Prostate gland (tissue), 2 donors: Measurements from ENCODE around the gene KBTBD12.

Experiments
- POLR2A ChIP-seq: fragments of 450-650 bp; IDR thresholded peaks from one replicate; pipeline ENCODE4 v1.6.1; 2016; ENCODE audit warnings: antibody characterized with exemption, mild to moderate bottlenecking
- TF ChIP-seq, protein P1 (sequence below), 4 experiments: fragments of 200-600 bp in 2 of 4; fragments of 450-650 bp in 2 of 4; sonication (generic) in 2 of 4; IDR thresholded peaks; 1 replicate in 3 of 4; 2 replicates in 1 of 4; pipeline ENCODE4 v1.5.1; 2016 to 2019; ENCODE audit warnings: antibody characterized with exemption in 4 of 4, mild to moderate bottlenecking in 2 of 4, moderate library complexity in 2 of 4

DNA sequence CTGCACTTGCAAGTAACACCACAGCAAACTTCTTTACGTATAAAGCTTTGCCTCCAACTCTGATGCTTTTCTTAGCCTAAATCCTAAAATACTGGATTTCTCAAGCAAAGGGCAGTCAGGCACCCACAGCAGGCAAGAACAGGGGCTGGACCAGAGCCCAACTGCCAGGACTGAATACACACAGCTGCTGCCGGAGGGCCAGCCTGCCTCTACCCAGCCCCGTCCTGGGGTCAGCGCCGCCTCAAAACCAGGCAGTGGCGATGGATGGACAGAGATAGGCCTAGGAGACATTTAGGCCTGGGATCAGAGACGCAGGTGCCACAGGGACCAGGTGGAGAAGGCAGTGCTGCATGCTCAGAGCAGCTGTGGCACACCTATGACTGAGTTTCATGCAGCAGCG lies 89.6 kb downstream of the KBTBD12 start:
- no peak for TF ChIP-seq POLR2A
- TF ChIP-seq, protein P1, sequence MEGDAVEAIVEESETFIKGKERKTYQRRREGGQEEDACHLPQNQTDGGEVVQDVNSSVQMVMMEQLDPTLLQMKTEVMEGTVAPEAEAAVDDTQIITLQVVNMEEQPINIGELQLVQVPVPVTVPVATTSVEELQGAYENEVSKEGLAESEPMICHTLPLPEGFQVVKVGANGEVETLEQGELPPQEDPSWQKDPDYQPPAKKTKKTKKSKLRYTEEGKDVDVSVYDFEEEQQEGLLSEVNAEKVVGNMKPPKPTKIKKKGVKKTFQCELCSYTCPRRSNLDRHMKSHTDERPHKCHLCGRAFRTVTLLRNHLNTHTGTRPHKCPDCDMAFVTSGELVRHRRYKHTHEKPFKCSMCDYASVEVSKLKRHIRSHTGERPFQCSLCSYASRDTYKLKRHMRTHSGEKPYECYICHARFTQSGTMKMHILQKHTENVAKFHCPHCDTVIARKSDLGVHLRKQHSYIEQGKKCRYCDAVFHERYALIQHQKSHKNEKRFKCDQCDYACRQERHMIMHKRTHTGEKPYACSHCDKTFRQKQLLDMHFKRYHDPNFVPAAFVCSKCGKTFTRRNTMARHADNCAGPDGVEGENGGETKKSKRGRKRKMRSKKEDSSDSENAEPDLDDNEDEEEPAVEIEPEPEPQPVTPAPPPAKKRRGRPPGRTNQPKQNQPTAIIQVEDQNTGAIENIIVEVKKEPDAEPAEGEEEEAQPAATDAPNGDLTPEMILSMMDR (IDR thresholded peaks at IDR 0.05), result no peak
